WI38 (cell line): Measurements from ENCODE around the gene ZNF496.

Source experiments
- H3K4me3 ChIP-seq: 2 replicates; pipeline ENCODE4 v1.5.1; 2011; ENCODE audit warnings: low read depth, mild to moderate bottlenecking, control low read depth, low read length
- TF ChIP-seq, protein P1 (sequence below): IDR thresholded peaks from 2 replicates; pipeline ENCODE4 v1.5.1; 2012; ENCODE audit warnings: low read depth, mild to moderate bottlenecking, control low read depth, low read length

ZNF496 gene

DNA sequence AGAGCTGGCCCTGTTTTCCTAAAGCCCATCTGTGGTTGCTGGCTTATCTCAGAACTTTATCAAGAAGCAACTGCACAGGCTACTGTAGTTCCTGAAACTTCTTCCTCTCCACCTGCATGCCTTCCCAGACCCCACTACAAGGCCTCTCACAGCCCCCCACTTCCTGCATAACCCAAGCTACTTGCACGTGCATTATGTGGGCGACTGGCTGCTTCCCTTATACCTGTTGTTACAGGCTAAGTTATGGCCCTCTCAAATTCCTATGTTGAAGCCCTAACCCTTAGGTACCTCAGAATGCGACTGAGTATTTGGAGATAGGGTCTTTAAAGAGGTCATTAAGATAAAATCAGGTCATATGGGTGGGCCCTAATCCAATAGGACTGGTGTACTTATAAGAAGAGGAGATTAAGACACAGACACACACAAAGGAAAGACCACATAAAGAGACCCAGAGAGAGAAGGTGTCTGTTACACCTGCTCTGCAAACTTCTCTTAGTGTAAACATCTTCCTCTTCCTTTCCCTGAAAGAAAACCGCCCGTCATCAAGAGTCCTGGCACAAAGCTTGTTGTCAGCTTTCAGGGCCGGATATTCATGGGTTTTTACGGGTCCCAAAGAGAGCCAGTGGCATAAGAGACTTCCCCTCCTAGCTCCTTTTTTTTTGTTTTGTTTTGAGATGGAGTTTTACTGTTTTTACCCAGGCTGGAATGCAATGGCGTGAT is 5.1 kb downstream of the ZNF496 start:
- TF ChIP-seq, protein P1, sequence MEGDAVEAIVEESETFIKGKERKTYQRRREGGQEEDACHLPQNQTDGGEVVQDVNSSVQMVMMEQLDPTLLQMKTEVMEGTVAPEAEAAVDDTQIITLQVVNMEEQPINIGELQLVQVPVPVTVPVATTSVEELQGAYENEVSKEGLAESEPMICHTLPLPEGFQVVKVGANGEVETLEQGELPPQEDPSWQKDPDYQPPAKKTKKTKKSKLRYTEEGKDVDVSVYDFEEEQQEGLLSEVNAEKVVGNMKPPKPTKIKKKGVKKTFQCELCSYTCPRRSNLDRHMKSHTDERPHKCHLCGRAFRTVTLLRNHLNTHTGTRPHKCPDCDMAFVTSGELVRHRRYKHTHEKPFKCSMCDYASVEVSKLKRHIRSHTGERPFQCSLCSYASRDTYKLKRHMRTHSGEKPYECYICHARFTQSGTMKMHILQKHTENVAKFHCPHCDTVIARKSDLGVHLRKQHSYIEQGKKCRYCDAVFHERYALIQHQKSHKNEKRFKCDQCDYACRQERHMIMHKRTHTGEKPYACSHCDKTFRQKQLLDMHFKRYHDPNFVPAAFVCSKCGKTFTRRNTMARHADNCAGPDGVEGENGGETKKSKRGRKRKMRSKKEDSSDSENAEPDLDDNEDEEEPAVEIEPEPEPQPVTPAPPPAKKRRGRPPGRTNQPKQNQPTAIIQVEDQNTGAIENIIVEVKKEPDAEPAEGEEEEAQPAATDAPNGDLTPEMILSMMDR = no peak
- H3K4me3 ChIP-seq = no peak overlapping the region

DNA sequence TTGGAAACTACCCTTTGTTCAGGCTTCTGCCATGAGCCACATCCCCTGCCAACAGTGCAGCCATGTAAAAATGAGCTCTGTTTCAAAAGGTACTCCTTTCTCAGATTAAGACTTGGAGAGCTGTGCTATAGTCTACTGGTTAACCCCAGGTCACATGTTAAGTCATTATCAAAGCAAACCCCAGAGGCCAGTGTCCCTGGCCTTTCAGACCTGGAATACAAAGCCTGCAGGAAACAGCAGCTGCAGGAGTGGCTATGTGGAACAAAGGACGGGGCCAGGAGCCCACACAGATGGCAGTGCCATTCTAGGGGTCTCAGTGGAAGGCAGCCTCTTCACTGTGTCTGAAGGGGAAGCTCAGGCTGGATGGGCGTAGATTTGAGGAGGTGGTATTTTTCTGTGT is 6.7 kb downstream of the ZNF496 start:
- TF ChIP-seq, protein P1 = no peak
- H3K4me3 ChIP-seq = no peak overlapping the region

DNA sequence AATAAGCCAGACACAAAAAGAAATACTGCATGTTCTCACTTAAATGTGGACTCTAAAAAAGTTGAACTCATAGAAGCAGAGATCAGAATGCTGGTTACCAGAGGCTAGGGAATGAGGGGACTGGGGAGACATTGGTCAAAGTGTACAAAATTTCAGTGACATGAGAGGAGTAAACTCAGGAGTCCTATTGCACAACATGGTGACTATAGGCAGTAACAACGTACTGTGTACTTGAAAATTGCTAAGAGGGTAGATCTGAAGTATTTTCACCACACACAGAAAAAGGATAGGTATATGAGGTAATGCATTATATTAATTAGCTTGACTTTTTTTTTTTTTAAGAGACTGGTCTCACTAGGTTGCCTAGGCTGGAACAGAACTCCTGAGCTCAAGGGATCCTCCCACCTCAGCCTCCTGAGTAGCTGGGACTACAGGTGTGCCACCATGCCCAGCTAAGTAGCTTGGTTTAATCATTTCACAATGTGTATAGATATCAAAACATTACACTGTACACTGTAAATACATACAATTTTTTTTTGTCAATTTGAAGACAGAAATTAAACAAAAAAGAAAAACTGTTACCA is 7.4 kb downstream of the ZNF496 start:
- TF ChIP-seq, protein P1 = no peak
- no peak overlapping the region for H3K4me3 ChIP-seq

DNA sequence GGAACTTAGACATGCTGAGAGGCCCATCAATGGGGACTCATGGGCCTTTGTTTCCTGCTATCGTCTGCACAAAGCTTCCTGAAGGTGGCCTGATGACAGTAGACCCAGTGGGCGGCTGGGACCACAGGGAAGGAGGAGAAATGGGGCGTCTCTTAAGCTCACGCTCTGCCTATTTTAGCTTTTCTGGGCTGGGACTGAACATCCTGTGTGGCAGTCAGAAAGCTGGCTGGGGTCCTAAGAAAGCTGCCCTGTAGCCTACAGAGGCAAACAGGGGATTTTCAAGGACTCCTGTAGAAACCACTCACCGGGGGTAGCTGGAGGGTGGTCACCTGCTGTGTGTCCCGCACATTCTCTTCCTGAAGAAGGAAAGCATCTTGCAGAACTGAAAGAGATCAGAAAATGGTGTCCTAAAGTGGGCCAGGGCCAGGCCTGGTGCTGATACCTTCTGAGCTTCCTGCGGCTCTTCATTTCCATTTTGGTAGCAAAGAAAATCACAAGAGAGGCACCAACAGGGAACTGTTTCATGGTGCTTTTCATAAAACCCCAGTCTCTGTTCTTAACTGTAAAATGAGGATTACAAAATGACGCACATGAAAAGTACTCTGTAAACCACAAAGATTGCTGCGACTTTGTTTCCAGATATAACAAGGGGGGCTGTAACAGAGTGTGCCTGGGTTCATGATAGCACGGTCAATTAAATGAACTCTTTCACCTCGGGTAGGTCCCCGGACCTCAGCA is 8.6 kb downstream of the ZNF496 start:
- H3K4me3 ChIP-seq = no peak overlapping the region
- TF ChIP-seq, protein P1 = no peak

GRCh38 chr1:247322442-247322841 is 9.2 kb downstream of the ZNF496 start:
- no peak overlapping the region for H3K4me3 ChIP-seq
- TF ChIP-seq, protein P1 = no peak

- TF ChIP-seq, protein P1 = no peak
These were observed 14.0 kb downstream of the ZNF496 start for GRCh38 chr1:247317702-247318101.

More at GRCh38 chr1:247317702-247318101, 14.0 kb downstream of the ZNF496 start:
- no peak overlapping the region for H3K4me3 ChIP-seq
